Endothelial cell of umbilical vein (primary cell): ENCODE results near the gene ENOX2. TPM values are rescaled to one million over a fixed set of nuclear protein-coding genes. Genes with fewer than 3 reads are reported as not detected.

Source experiments
- BruUV-seq: library from RNA; stranded (reverse); fragments of 400-500 nt; replicated peaks from 2 replicates; lab custom pipeline; 2021; lab: Mats Ljungman, UMichigan
- CTCF ChIA-PET: fragments of 300-600, 350-600 bp; sonication (Branson Sonifier 250); formaldehyde crosslinking; loops from one replicate; lab custom pipeline; 2021; ENCODE audit warnings: antibody characterized with exemption, inconsistent platforms; lab: Charles Lee
- POLR2A ChIA-PET: fragments of 300-600, 350-600 bp; sonication (Branson Sonifier 250); formaldehyde crosslinking; loops from one replicate; lab custom pipeline; 2021; ENCODE audit warnings: antibody characterized with exemption, inconsistent platforms; lab: Charles Lee
- DNase-seq: peaks from one replicate; pipeline ENCODE4 v3.0.0-alpha.2; 2011; ENCODE audit warnings: low read depth, low spot score
- FAIRE-seq: peaks from 2 replicates; lab custom pipeline; 2011; peaks lifted over from hg19 to GRCh38; lab: Jason Lieb, UNC
- H2AFZ ChIP-seq: 2 replicates; pipeline ENCODE4 v1.6.0; 2012; ENCODE audit warnings: low read depth, low read length, control low read depth, inconsistent platforms
- H3K27ac ChIP-seq: 2 replicates; pipeline ENCODE4 v1.5.1; 2011; ENCODE audit warnings: low read depth, mild to moderate bottlenecking, control low read depth, low read length, moderate library complexity; ENCODE audit not compliant: insufficient read depth
- H3K27me3 ChIP-seq, 2 experiments: 2 replicates each; pipeline versions ENCODE4 v1.6.0 to v1.6.1; 2011; ENCODE audit warnings: low read length in 2 of 2, mixed read lengths in 1 of 2; ENCODE audit not compliant: control insufficient read depth in 2 of 2, insufficient read depth in 2 of 2
- H3K36me3 ChIP-seq, 2 experiments: 2 replicates in 1 of 2; 3 replicates in 1 of 2; pipeline ENCODE4 v1.5.1; 2011; ENCODE audit warnings: low read length in 2 of 2, mild to moderate bottlenecking in 1 of 2, moderate library complexity in 1 of 2; ENCODE audit not compliant: control insufficient read depth in 2 of 2, insufficient read depth in 2 of 2; ENCODE audit errors: extremely low read depth in 1 of 2
- H3K4me1 ChIP-seq: 3 replicates; pipeline ENCODE4 v1.5.1; 2011; ENCODE audit warnings: mild to moderate bottlenecking, low read length; ENCODE audit not compliant: control insufficient read depth, insufficient read depth; ENCODE audit errors: extremely low read depth
- H3K4me2 ChIP-seq: 2 replicates; pipeline ENCODE4 v1.6.1; 2011; ENCODE audit warnings: low read length, control low read depth, mixed read lengths; ENCODE audit not compliant: insufficient read depth
- H3K4me3 ChIP-seq, 3 experiments: fragments of 200-600 bp in 1 of 3; sonication (generic), shearing (Covaris generic) in 1 of 3; replicated peaks in 1 of 3; 2 replicates each; pipeline ENCODE4 v1.5.1; 2011 to 2016; ENCODE audit warnings: control low read depth in 3 of 3, low read length in 3 of 3, mild to moderate bottlenecking in 2 of 3, inconsistent platforms in 1 of 3, low read depth in 1 of 3, moderate library complexity in 1 of 3; ENCODE audit not compliant: insufficient read depth in 1 of 3
- H3K79me2 ChIP-seq: 2 replicates; pipeline ENCODE4 v1.6.0; 2012; ENCODE audit warnings: low read length, inconsistent platforms; ENCODE audit not compliant: control insufficient read depth, insufficient read depth
- H3K9ac ChIP-seq: replicated peaks from 2 replicates; pipeline ENCODE3; 2011; ENCODE audit warnings: low read length, control low read depth; ENCODE audit not compliant: insufficient read depth; ENCODE audit errors: extremely low read depth
- H3K9me1 ChIP-seq: replicated peaks from 3 replicates; pipeline ENCODE4 v1.6.0; 2011; ENCODE audit warnings: mild to moderate bottlenecking, low read length; ENCODE audit not compliant: control insufficient read depth, insufficient read depth; ENCODE audit errors: extremely low read depth
- H3K9me3 ChIP-seq: replicated peaks from 2 replicates; pipeline ENCODE4 v1.5.1; 2012; ENCODE audit warnings: low read length, inconsistent platforms; ENCODE audit not compliant: control insufficient read depth, insufficient read depth
- H4K20me1 ChIP-seq: replicated peaks from 2 replicates; pipeline ENCODE3; 2011; ENCODE audit warnings: mild to moderate bottlenecking, low read length; ENCODE audit not compliant: control insufficient read depth, insufficient read depth; ENCODE audit errors: extremely low read depth
- CTCF ChIP-seq, 2 donors: IDR thresholded peaks; 1 replicate in 1 of 2; 2 replicates in 1 of 2; pipeline ENCODE4 v1.5.1; 2011; ENCODE audit warnings: low read length in 2 of 2, mild to moderate bottlenecking in 2 of 2, moderate library complexity in 2 of 2, control low read depth in 1 of 2, inconsistent platforms in 1 of 2, low read depth in 1 of 2; ENCODE audit not compliant: insufficient read depth in 1 of 2; ENCODE audit errors: extremely low read depth in 1 of 2
- EZH2 ChIP-seq: IDR thresholded peaks from 2 replicates; pipeline ENCODE4 v1.6.1; 2012; ENCODE audit warnings: borderline replicate concordance, low read depth, mild to moderate bottlenecking, moderate library complexity, low read length, inconsistent platforms; ENCODE audit not compliant: severe bottlenecking
- FOS ChIP-seq: IDR thresholded peaks from 2 replicates; pipeline ENCODE4 v1.6.1; 2011; ENCODE audit warnings: mild to moderate bottlenecking, low read length, moderate library complexity, borderline replicate concordance; ENCODE audit not compliant: insufficient read depth
- GATA2 ChIP-seq: IDR thresholded peaks from 2 replicates; pipeline ENCODE4 v1.7.0; 2011; ENCODE audit warnings: low read depth, mild to moderate bottlenecking, moderate library complexity, mixed read lengths, low read length; ENCODE audit not compliant: insufficient read length, insufficient read depth
- JUN ChIP-seq: IDR thresholded peaks from 2 replicates; pipeline ENCODE4 v1.6.1; 2011; ENCODE audit warnings: borderline replicate concordance, low read depth; ENCODE audit not compliant: insufficient read length, insufficient read depth
- MYC ChIP-seq: IDR thresholded peaks from one replicate; pipeline ENCODE4 v1.6.1; 2011; ENCODE audit warnings: mild to moderate bottlenecking, low read depth, low read length
- POLR2AphosphoS5 ChIP-seq: IDR thresholded peaks from 2 replicates; pipeline ENCODE4 v1.6.1; 2012; ENCODE audit warnings: low read depth, mild to moderate bottlenecking, control low read depth, low read length, moderate library complexity; ENCODE audit not compliant: insufficient read depth
- dilution Hi-C: fragments of 300-500 bp; cut with MboI; formaldehyde crosslinking; loops from one replicate; pipeline ENCODE4 v1.15.0; 2019; ENCODE audit warnings: low sequenced_read_pairs; ENCODE audit not compliant: extremely low pct_ligation_motif_present
- intact Hi-C: fragments of 100-400 bp; cut with micrococcal nuclease; formaldehyde crosslinking; loops from one replicate; pipeline ENCODE4 v1.10.0; 2022
- polyA plus RNA-seq, 4 experiments: library from polyadenylated mRNA; depleted of rRNA in 3 of 4; stranded (reverse) in 3 of 4; unstranded in 1 of 4; fragments of >200 nt; gene quantifications; 2 replicates each; pipeline versions ENCODE4 v1.2.1 to v1.2.3, GENCODE V29; 2011 to 2012; ENCODE audit warnings: missing spikeins in 1 of 4
- total RNA-seq: library from RNA; stranded (reverse); gene quantifications from 2 replicates; pipeline ENCODE4 v1.2.3, GENCODE V29; 2021

The ENOX2 gene
- total and polyA plus RNA-seq, 2 donors (not counting 3 experiments of a cell fraction or from before 2014, with no cell fraction given) = 5.5 to 13.1 TPM

GRCh38 chrX:130702867-130703707 is 199.9 kb downstream of the ENOX2 start:
- POLR2A ChIA-PET = no interaction called here
- Histone ChIP-seq H3K27me3 (no peaks in the 10 kb centered on the region), H3K36me3 (no peaks in the 10 kb centered on the region), H4K20me1 (no peaks in the 10 kb centered on the region), H3K9me3 (no peaks in the 10 kb centered on the region), H2AFZ (no peak overlapping the region), H3K79me2 (no peaks in the 10 kb centered on the region), H3K4me2 (peak overlapping the region; percentile 31), H3K4me1 (peaks cover 16% of the 10 kb centered on the region), H3K4me3 (no peak overlapping the region), H3K9ac (no peak overlapping the region), H3K27ac (no peak overlapping the region), H3K9me1 (no peaks in the 10 kb centered on the region)
- DNase-seq (peak; percentile 50), FAIRE-seq (peak; percentile 61)
- BruUV-seq = no TSS peak
- intact Hi-C loops = no loop called here
- TF ChIP-seq MYC (no peak), FOS (peak; percentile 7), JUN (no peak), EZH2 (no peak)
- dilution Hi-C loops = no loop called here
- CTCF ChIA-PET = interaction anchor here (0.7 to 0.8 kb wide), 2 partner anchors 29 to 36 kb away, joined by 3 to 4 read pairs; no protein-coding TSS in a partner anchor

GRCh38 chrX:130700629-130701028 is 202.4 kb downstream of the ENOX2 start:
- Histone ChIP-seq H3K27ac (no peak overlapping the region), H3K9me1 (no peaks in the 10 kb centered on the region), H3K79me2 (no peaks in the 10 kb centered on the region), H3K27me3 (no peaks in the 10 kb centered on the region), H3K4me3 (no peak overlapping the region), H3K4me2 (no peak overlapping the region), H3K36me3 (no peaks in the 10 kb centered on the region), H3K9ac (no peak overlapping the region), H3K4me1 (peaks cover 16% of the 10 kb centered on the region), H2AFZ (no peak overlapping the region), H3K9me3 (no peaks in the 10 kb centered on the region), H4K20me1 (no peaks in the 10 kb centered on the region)
- ChIA-PET POLR2A (no interaction called here), CTCF (interaction anchor here (0.7 kb wide), 1 partner anchor 161 kb away, joined by 3 read pairs; no protein-coding TSS in a partner anchor)
- FAIRE-seq = no peak
- TF ChIP-seq JUN (no peak), POLR2AphosphoS5 (no peak), GATA2 (no peak), CTCF (IDR thresholded peaks at IDR 0.05; ENCODE audit: extremely low read depth in 1 of 2, insufficient read depth in 1 of 2, low read depth in 1 of 2, low read length in 2 of 2) (no peak), MYC (no peak)
- no TSS peak for BruUV-seq
- dilution Hi-C loops = no loop called here
- intact Hi-C loops = no loop called here
- DNase-seq = no peak
